Neural progenitor cell (in vitro differentiated cells): Measurements from ENCODE around the gene GFPT2.

Experiments used
- EZH2 ChIP-seq: fragments of 200-600 bp; sonication (generic); IDR thresholded peaks from 2 replicates; pipeline ENCODE4 v1.6.1; 2017; ENCODE audit warnings: antibody characterized with exemption, mild to moderate bottlenecking, moderate library complexity
- EZH2phosphoT487 ChIP-seq: fragments of 200-600 bp; sonication (generic); IDR thresholded peaks from 2 replicates; pipeline ENCODE4 v1.6.1; 2017; ENCODE audit warnings: antibody characterized with exemption
- TF ChIP-seq, protein P1 (sequence below): fragments of 200-600 bp; sonication (generic); IDR thresholded peaks from 2 replicates; pipeline ENCODE4 v1.5.1; 2017; ENCODE audit warnings: antibody characterized with exemption, mild to moderate bottlenecking

DNA sequence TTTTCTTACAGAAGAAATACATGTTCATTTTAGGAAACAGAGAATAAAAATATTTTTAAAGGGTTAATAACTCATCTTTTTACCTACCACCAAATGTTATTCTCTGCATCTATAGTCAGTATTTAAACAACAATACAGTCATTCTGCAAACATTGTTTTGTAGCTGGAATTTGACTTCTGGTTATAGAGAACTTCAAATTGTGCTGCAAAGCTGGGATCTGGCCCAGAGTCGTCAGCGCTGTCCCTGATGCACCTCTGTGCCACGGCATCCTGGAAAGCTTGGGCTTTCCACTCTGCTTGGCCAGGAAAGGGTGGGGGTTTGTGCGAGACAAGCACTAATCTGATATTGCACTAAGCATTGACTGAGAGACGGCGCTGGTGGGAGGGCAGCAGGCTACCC is 5.0 kb upstream of the GFPT2 start:
- TF ChIP-seq, protein P1, sequence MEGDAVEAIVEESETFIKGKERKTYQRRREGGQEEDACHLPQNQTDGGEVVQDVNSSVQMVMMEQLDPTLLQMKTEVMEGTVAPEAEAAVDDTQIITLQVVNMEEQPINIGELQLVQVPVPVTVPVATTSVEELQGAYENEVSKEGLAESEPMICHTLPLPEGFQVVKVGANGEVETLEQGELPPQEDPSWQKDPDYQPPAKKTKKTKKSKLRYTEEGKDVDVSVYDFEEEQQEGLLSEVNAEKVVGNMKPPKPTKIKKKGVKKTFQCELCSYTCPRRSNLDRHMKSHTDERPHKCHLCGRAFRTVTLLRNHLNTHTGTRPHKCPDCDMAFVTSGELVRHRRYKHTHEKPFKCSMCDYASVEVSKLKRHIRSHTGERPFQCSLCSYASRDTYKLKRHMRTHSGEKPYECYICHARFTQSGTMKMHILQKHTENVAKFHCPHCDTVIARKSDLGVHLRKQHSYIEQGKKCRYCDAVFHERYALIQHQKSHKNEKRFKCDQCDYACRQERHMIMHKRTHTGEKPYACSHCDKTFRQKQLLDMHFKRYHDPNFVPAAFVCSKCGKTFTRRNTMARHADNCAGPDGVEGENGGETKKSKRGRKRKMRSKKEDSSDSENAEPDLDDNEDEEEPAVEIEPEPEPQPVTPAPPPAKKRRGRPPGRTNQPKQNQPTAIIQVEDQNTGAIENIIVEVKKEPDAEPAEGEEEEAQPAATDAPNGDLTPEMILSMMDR: no peak
- TF ChIP-seq EZH2 (no peak), EZH2phosphoT487 (no peak)
